Cardiac atrium fibroblast (primary cell): ENCODE measurements around the gene PPP1R13L. TPM values are rescaled to one million over a fixed set of nuclear protein-coding genes. Genes with fewer than 3 reads are reported as not detected.

Experiments
- total RNA-seq: library from RNA; depleted of rRNA; stranded (reverse); fragments of >200 nt; gene quantifications from 2 replicates; pipeline ENCODE4 v1.2.3, GENCODE V29; 2015

PPP1R13L gene
- total RNA-seq, result 5.0 and 6.0 TPM in 2 replicates

GRCh38 chr19:45404557-45405434, at the start of gene PPP1R13L:
Gene PPP1R13L (minus strand): TSS chr19:45405069. CDS start chr19:45398318, 6,751 bp downstream.

GRCh38 chr19:45423589-45424190, 18.8 kb upstream of the PPP1R13L start, which contains the start of gene ERCC1:
Gene ERCC1 (minus strand): TSS chr19:45423917. CDS start chr19:45423374, 543 bp downstream.

GRCh38 chr19:45406226-45407090, 1.6 kb upstream of the PPP1R13L start, which contains the start of gene POLR1G:
Gene POLR1G (plus strand): TSS chr19:45406644. CDS start chr19:45406697, 53 bp downstream.

GRCh38 chr19:45370410-45371204, 34.3 kb downstream of the PPP1R13L start, which contains the start of gene ERCC2:
Gene ERCC2 (minus strand): TSS chr19:45370573. CDS start chr19:45370540, 33 bp downstream.

GRCh38 chr19:45340232-45340898, 64.5 kb downstream of the PPP1R13L start, which contains the start of gene KLC3:
Gene KLC3 (plus strand): TSS chr19:45340750. CDS start chr19:45345542, 4,792 bp downstream.

Other genes with a start within 250 kb of the PPP1R13L start
- gene NKPD1, start 244.1 kb downstream of the PPP1R13L start, total RNA-seq, result not detected in 2 replicates
- 13.0 and 17.2 TPM in 2 replicates for gene TRAPPC6A, start 226.8 kb downstream of the PPP1R13L start, total RNA-seq
- gene BLOC1S3, start 226.3 kb downstream of the PPP1R13L start, total RNA-seq, result 4.5 and 9.2 TPM in 2 replicates
- gene EXOC3L2, start 159.7 kb downstream of the PPP1R13L start, total RNA-seq, result 0.18 and 1.1 TPM in 2 replicates
- gene MARK4, start 153.8 kb downstream of the PPP1R13L start, total RNA-seq, result 12.3 and 15.7 TPM in 2 replicates
- gene CKM, start 82.2 kb downstream of the PPP1R13L start, total RNA-seq, result 1.8 TPM in 1 of 2 replicates, not detected in the other
- gene KLC3, start 64.3 kb downstream of the PPP1R13L start, total RNA-seq, result 1.1 TPM in 1 of 2 replicates, not detected in the other
- gene ERCC2, start 34.5 kb downstream of the PPP1R13L start, total RNA-seq, result 34.0 and 60.1 TPM in 2 replicates
- 5.0 and 8.1 TPM in 2 replicates for gene POLR1G, start 1.6 kb upstream of the PPP1R13L start, total RNA-seq
- 84.8 and 90.9 TPM in 2 replicates for gene ERCC1, start 18.8 kb upstream of the PPP1R13L start, total RNA-seq
- 19.0 and 81.4 TPM in 2 replicates for gene FOSB, start 62.9 kb upstream of the PPP1R13L start, total RNA-seq
- gene RTN2, start 92.0 kb upstream of the PPP1R13L start, total RNA-seq, result 16.4 and 17.3 TPM in 2 replicates
- 0.16 and 0.72 TPM in 2 replicates for gene PPM1N, start 93.4 kb upstream of the PPP1R13L start, total RNA-seq
- gene VASP, start 102.4 kb upstream of the PPP1R13L start, total RNA-seq, result 95.6 and 146 TPM in 2 replicates
- gene OPA3, start 179.7 kb upstream of the PPP1R13L start, total RNA-seq, result 6.5 and 12.1 TPM in 2 replicates
- gene GPR4, start 197.1 kb upstream of the PPP1R13L start, total RNA-seq, result 2.7 and 5.2 TPM in 2 replicates
- gene EML2, start 234.3 kb upstream of the PPP1R13L start, total RNA-seq, result 16.8 and 18.8 TPM in 2 replicates